HG02938 (cell line): ENCODE measurements around the gene PDZRN3.
A peak's percentile ranks its signal among the peaks of the same experiment; 100 is the strongest.
"Not testable (repeated sequence)": the region's sequence is repeated elsewhere in the genome, so short reads cannot be mapped to it uniquely, and the experiment has no call there.

Source experiments
- ATAC-seq: cut with Tn5 transposase; IDR thresholded peaks from one replicate; pipeline ENCODE4 v1.9.1; 2021; ENCODE audit warnings: mild to moderate bottlenecking, moderate library complexity; ENCODE audit not compliant: unreplicated experiment

Gene PDZRN3

GRCh38 chr3:73470860-73471259 lies 153.9 kb downstream of the PDZRN3 start:
- no peak for ATAC-seq

GRCh38 chr3:73469331-73469730 lies 155.4 kb downstream of the PDZRN3 start:
- no peak for ATAC-seq

- ATAC-seq, result no peak
Observed at GRCh38 chr3:73467211-73467610, 157.5 kb downstream of the PDZRN3 start.

GRCh38 chr3:73465926-73466325 lies 158.8 kb downstream of the PDZRN3 start:
- no peak for ATAC-seq

GRCh38 chr3:73464126-73464525 lies 160.6 kb downstream of the PDZRN3 start:
- not testable (repeated sequence) for ATAC-seq

GRCh38 chr3:73461547-73461946 lies 163.2 kb downstream of the PDZRN3 start:
- ATAC-seq, result no peak

- ATAC-seq, result no peak
Observed at GRCh38 chr3:73459711-73460110, 165.0 kb downstream of the PDZRN3 start.

GRCh38 chr3:73453666-73454065 lies 171.1 kb downstream of the PDZRN3 start:
- no peak for ATAC-seq

- ATAC-seq, result no peak
Observed at GRCh38 chr3:73452729-73453128, 172.0 kb downstream of the PDZRN3 start.

GRCh38 chr3:73451301-73451944 lies 173.3 kb downstream of the PDZRN3 start:
- ATAC-seq, result peak; percentile 42

GRCh38 chr3:73449774-73450173 lies 175.0 kb downstream of the PDZRN3 start:
- ATAC-seq, result no peak

- peak; percentile 89 for ATAC-seq
Observed at GRCh38 chr3:73448761-73449301, 175.9 kb downstream of the PDZRN3 start.

GRCh38 chr3:73448041-73448440 lies 176.7 kb downstream of the PDZRN3 start:
- ATAC-seq, result no peak

GRCh38 chr3:73447111-73447510 lies 177.6 kb downstream of the PDZRN3 start:
- ATAC-seq, result no peak

- ATAC-seq, result no peak
Observed at GRCh38 chr3:73446467-73447110, 178.2 kb downstream of the PDZRN3 start.

GRCh38 chr3:73442886-73443285 lies 181.9 kb downstream of the PDZRN3 start:
- ATAC-seq, result no peak

GRCh38 chr3:73442152-73442551 lies 182.6 kb downstream of the PDZRN3 start:
- ATAC-seq, result no peak

- no peak for ATAC-seq
Observed at GRCh38 chr3:73437828-73438227, 186.9 kb downstream of the PDZRN3 start.

GRCh38 chr3:73435055-73435454 lies 189.7 kb downstream of the PDZRN3 start:
- ATAC-seq, result no peak

GRCh38 chr3:73433687-73434086 lies 191.1 kb downstream of the PDZRN3 start:
- no peak for ATAC-seq

GRCh38 chr3:73433079-73433478 lies 191.7 kb downstream of the PDZRN3 start:
- ATAC-seq, result no peak

- ATAC-seq, result no peak
Observed at GRCh38 chr3:73432706-73433032, 192.1 kb downstream of the PDZRN3 start.
